ENCODE measurements around the gene C2CD4B.

The C2CD4B gene

DNA sequence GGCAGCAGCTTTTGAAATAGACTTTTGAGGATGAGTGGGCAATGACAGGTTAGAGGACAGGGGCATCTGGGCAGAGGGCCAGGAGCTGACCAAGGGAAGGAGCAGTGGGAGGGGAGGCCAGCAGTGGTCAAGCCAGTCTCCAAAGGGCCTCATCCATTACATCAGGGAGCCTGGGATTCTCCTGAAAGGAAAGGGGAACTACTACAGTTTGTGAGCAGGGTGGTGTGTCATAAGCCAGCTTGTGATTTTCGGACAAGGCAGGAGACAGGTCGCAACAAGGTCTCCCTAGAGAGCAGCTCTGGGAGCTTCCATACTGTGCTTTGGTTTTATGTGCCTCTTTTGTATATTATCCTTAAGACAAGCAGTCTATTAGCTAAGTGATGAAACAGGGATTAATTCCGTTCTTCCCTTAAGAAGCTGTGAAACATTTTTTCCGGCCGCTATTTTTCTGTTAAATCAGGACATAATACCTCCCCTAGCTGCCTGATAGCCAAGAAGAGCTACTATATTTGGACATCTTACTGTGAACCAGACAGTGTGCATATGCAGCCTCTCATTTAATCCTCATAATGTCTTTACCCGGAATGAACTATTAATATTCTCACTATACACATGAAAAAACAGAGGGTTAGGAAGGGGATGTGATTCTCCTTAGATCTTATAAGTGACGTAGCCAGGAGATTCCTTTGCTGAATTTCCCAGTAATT lies 46.4 kb downstream of the C2CD4B start:
- no peak overlapping the region for H3K4me3 Mint-ChIP-seq
- peaks cover 47% of the 10 kb centered on the region for H3K4me1 Mint-ChIP-seq (ENCODE audit: low read depth)
- H3K27me3 Mint-ChIP-seq: peaks cover 6% of the 10 kb centered on the region
- H3K36me3 Mint-ChIP-seq (ENCODE audit: low read depth): no peaks in the 10 kb centered on the region
- peak overlapping the region; percentile 91 for H3K27ac Mint-ChIP-seq
- no peak for DNase-seq
- no peaks in the 10 kb centered on the region for H3K9me3 Mint-ChIP-seq

DNA sequence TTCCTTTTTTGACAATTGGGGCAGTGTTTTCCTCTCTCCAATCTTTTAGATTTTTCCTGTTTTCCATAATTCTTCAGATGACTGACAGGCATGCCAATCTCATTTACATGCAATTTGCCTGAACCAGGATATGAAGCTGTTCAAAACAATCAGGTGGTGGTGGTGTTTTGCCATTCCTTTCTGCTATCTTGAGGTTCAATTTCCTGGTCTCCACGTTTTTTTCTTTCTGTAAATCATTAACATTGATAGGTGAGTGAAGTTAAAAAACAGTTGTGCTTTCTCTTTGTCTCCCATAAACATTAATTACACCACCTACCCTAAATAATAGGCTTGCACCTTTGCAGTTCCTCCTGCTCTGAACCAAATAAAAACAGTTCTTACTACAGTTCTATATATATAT lies 49.2 kb downstream of the C2CD4B start:
- Mint-ChIP-seq H3K27ac (no peak overlapping the region), H3K4me1 (ENCODE audit: low read depth) (peaks cover 39% of the 10 kb centered on the region)
- DNase-seq: no peak

More for the DNA sequence above, 49.2 kb downstream of the C2CD4B start:
- H3K9me3 Mint-ChIP-seq: no peaks in the 10 kb centered on the region
- no peak overlapping the region for H3K4me3 Mint-ChIP-seq
- no peaks in the 10 kb centered on the region for H3K36me3 Mint-ChIP-seq (ENCODE audit: low read depth)
- H3K27me3 Mint-ChIP-seq: peaks cover 19% of the 10 kb centered on the region

Data from activated T-cell treated with anti-CD3 and anti-CD28 coated beads, Interleukin-2, amount 50 U/mL, for 24 hours (primary cell).